ENCODE data around the gene APBB1IP.

GRCh38 chr10:26540601-26541000 lies 102.5 kb downstream of the APBB1IP start:
- TF ChIP-seq EP300 (IDR thresholded peaks at IDR 0.05) (no peak), CTCF (IDR thresholded peaks at IDR 0.05) (no peak)
